K562 (cell line): ENCODE measurements around the gene CHM. TPM values are rescaled to one million over a fixed set of nuclear protein-coding genes. Genes with fewer than 3 reads are reported as not detected.

Source experiments
- ETV5 ChIP-seq: sonication (generic); formaldehyde crosslinking; IDR thresholded peaks from 2 replicates; pipeline ENCODE4 v1.4.0; 2020; ENCODE audit warnings: low read depth, mild to moderate bottlenecking, missing genetic modification reagents
- HMG20A ChIP-seq: fragments of 450-650 bp; formaldehyde crosslinking; conservative IDR thresholded peaks from 2 replicates; pipeline ENCODE4 v1.4.0; 2020; ENCODE audit warnings: mild to moderate bottlenecking, mixed read lengths
- JUND ChIP-seq, 2 experiments: IDR thresholded peaks; 2 replicates in 1 of 2; 3 replicates in 1 of 2; pipeline ENCODE4 v1.6.1; 2011; ENCODE audit warnings: borderline replicate concordance in 2 of 2, low read depth in 2 of 2, low read length in 2 of 2, improper control_type of control experiment in 1 of 2, missing biosample characterization in 1 of 2, missing genetic modification characterization in 1 of 2, missing genetic modification reagents in 1 of 2
- MTA2 ChIP-seq: fragments of 450-650 bp; IDR thresholded peaks from 2 replicates; pipeline ENCODE4 v1.6.1; 2016; ENCODE audit warnings: low read depth
- NFIX ChIP-seq: fragments of 250-450 bp; sonication (Bioruptor Pico); IDR thresholded peaks from 2 replicates; pipeline ENCODE4 v1.4.0; 2020; ENCODE audit warnings: low read depth, mild to moderate bottlenecking, moderate library complexity
- NR1H2 ChIP-seq: sonication (generic); formaldehyde crosslinking; IDR thresholded peaks from 2 replicates; pipeline ENCODE4 v1.4.0; 2020; ENCODE audit warnings: mild to moderate bottlenecking, missing genetic modification reagents
- PHF8 ChIP-seq: fragments of 200-600 bp; sonication (generic); IDR thresholded peaks from 2 replicates; pipeline ENCODE4 v1.6.1; 2012; ENCODE audit warnings: mixed run types, mild to moderate bottlenecking, inconsistent platforms, low read length, moderate library complexity, borderline replicate concordance
- SLC30A9 ChIP-seq: fragments of 250-450 bp; sonication (Bioruptor Pico); IDR thresholded peaks from 2 replicates; pipeline ENCODE4 v1.8.0; 2022; ENCODE audit warnings: mild to moderate bottlenecking, moderate library complexity
- SMARCB1 ChIP-seq: IDR thresholded peaks from 2 replicates; pipeline ENCODE4 v1.6.1; 2011; ENCODE audit warnings: improper control_type of control experiment, low read depth; ENCODE audit not compliant: insufficient read length
- SMC3 ChIP-seq: conservative IDR thresholded peaks from 2 replicates; pipeline ENCODE4 v1.6.1; 2011; ENCODE audit warnings: low read depth, low read length, improper control_type of control experiment; ENCODE audit not compliant: insufficient read depth
- THAP12 ChIP-seq: fragments of 250-450 bp; sonication (Bioruptor Pico); IDR thresholded peaks from 2 replicates; pipeline ENCODE4 v1.9.0; 2021; ENCODE audit warnings: mild to moderate bottlenecking, inconsistent platforms
- U2AF2 ChIP-seq: fragments of 200-400 bp; formaldehyde crosslinking; optimal IDR thresholded peaks from 2 replicates; pipeline ENCODE3; 2017; ENCODE audit warnings: low read depth, mild to moderate bottlenecking, low read length
- ZBED1 ChIP-seq: IDR thresholded peaks from 2 replicates; pipeline ENCODE4 v1.6.1; 2014
- ZC3H11A ChIP-seq: IDR thresholded peaks from 2 replicates; pipeline ENCODE4 v1.6.1; 2012; ENCODE audit warnings: low read depth, low read length, improper control_type of control experiment
- ZFP91 ChIP-seq: sonication (generic); formaldehyde crosslinking; IDR thresholded peaks from 2 replicates; pipeline ENCODE4 v1.8.0; 2022; ENCODE audit warnings: mild to moderate bottlenecking, missing genetic modification reagents
- ZMIZ1 ChIP-seq, 2 experiments: fragments of 150-350 bp in 1 of 2; IDR thresholded peaks; 2 replicates each; pipeline ENCODE4 v1.6.1; 2012 to 2016; ENCODE audit warnings: low read depth in 2 of 2, low read length in 2 of 2, mild to moderate bottlenecking in 1 of 2, moderate library complexity in 1 of 2
- ZNF174 ChIP-seq: fragments of 250-450 bp; sonication (Bioruptor Pico); IDR thresholded peaks from 2 replicates; pipeline ENCODE4 v1.4.0; 2020; ENCODE audit warnings: mild to moderate bottlenecking
- ZNF507 ChIP-seq: conservative IDR thresholded peaks from 2 replicates; pipeline ENCODE4 v1.6.1; 2017; ENCODE audit warnings: missing genetic modification characterization, missing compliant biosample characterization
- ZNF655 ChIP-seq: fragments of 250-450 bp; sonication (Bioruptor Pico); IDR thresholded peaks from 2 replicates; pipeline ENCODE4 v1.5.0; 2021
- polyA plus RNA-seq, 8 experiments: library from polyadenylated mRNA; depleted of rRNA in 4 of 8; stranded (reverse) in 5 of 8; unstranded in 3 of 8; fragments of >200 nt; fragmentation: Nextera tagmentation in 2 of 8; fragmentation: Illumina TruSeq in 1 of 8; extraction: Ambion mirVana in 2 of 8; extraction: Trizol in 1 of 8; gene quantifications; 2 replicates each; pipeline versions ENCODE4 v1.2.1 to v1.2.3, GENCODE V29; 2011 to 2014; ENCODE audit warnings: inconsistent platforms in 1 of 8, missing spikeins in 1 of 8
- total RNA-seq, 7 experiments: library from RNA; depleted of rRNA in 6 of 7; stranded (reverse); fragments of >200 nt in 6 of 7; fragmentation: Illumina TruSeq in 2 of 7; extraction: Trizol in 2 of 7; gene quantifications; 2 replicates each; pipeline versions ENCODE4 v1.2.1 to v1.2.3, GENCODE V29; 2011 to 2021; ENCODE audit warnings: low replicate concordance in 1 of 7

Gene CHM
- total and polyA plus RNA-seq, 9 of the 15 experiments (the other 6 are each of a cell fraction or from before 2014, with no cell fraction given): 2.2 to 9.0 (median 4.6) TPM

- TF ChIP-seq NFIX (CRISPR knock-in tag) (no peak), SMC3 (no peak), THAP12 (CRISPR knock-in tag) (no peak), ZNF174 (CRISPR knock-in tag) (no peak), U2AF2 (no peak), ZC3H11A (no peak), MTA2 (no peak), SLC30A9 (CRISPR knock-in tag) (no peak), ZNF507 (tag) (no peak), PHF8 (peak; percentile 69; the same call in 1 of the 2 replicates), HMG20A (CRISPR knock-in tag) (no peak), JUND (IDR thresholded peaks at IDR 0.05; ENCODE audit: borderline replicate concordance, low read depth, low read length) (no peak), JUND (tag; IDR thresholded peaks at IDR 0.05; ENCODE audit: borderline replicate concordance, low read depth, low read length) (peak; percentile 58; the same call in 2 of the 3 replicates), NR1H2 (CRISPR knock-in tag) (no peak), ZFP91 (CRISPR knock-in tag) (no peak), ZBED1 (no peak), ETV5 (CRISPR knock-in tag) (0 out of 2 replicates have a peak, but pooled peaks have one; percentile 37), ZNF655 (CRISPR knock-in tag) (no peak), ZMIZ1 (IDR thresholded peaks at IDR 0.05; ENCODE audit: low read depth in 2 of 2, low read length in 2 of 2) (no peak), SMARCB1 (no peak)
Measured at GRCh38 chrX:86047174-86047935, at the start of gene CHM (continued).
